ENCODE measurements around the gene CCBE1. TPM values are rescaled to one million over a fixed set of nuclear protein-coding genes. Genes with fewer than 3 reads are reported as not detected.

The CCBE1 gene
- polyA plus RNA-seq, 1 donor from 2014 or later, result 0.19 TPM

DNA sequence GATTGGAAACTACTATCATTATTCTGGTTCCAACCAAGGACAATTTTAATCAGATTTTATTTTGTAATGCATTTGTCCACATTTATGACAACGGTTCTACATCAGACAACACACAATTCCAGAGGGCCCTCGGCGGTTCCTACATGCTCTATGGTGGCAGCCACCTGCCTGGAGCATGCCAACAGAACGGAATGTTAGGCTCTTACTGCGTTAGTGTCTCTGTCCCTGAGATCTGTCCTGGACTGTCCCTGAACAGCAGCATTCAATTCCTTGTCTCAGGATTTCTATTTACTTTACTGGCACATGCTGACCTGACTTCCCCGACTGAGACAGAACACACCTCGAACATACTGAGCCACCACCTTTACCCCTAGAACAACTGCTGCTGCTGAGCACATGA, 117.7 kb downstream of the CCBE1 start:
- no peaks in the 10 kb centered on the region for H3K9me2 ChIP-seq (ENCODE audit: insufficient read depth, low read length)
- H3F3A ChIP-seq (ENCODE audit: insufficient read depth, low read length, poor library complexity, severe bottlenecking), result no peaks in the 10 kb centered on the region
- H3K9me3 ChIP-seq (ENCODE audit: low read length), result no peaks in the 10 kb centered on the region
- no peak overlapping the region for H3K4me2 ChIP-seq (ENCODE audit: low read length)
- no peak overlapping the region for H3K9ac ChIP-seq (ENCODE audit: low read length)
- H3K27ac ChIP-seq (ENCODE audit: low read length), result no peak overlapping the region
- no peak overlapping the region for H2AFZ ChIP-seq (ENCODE audit: low read depth, low read length)
- no peak overlapping the region for H3K4me3 ChIP-seq (ENCODE audit: low read length)
- H3K27me3 ChIP-seq (ENCODE audit: insufficient read depth, low read depth, low read length), result no peaks in the 10 kb centered on the region
- H3K79me2 ChIP-seq (replicated peaks; ENCODE audit: insufficient read depth, low read length), result no peaks in the 10 kb centered on the region
- H3K36me3 ChIP-seq (ENCODE audit: insufficient read depth, low read length), result no peaks in the 10 kb centered on the region
- H4K20me1 ChIP-seq (ENCODE audit: insufficient read depth), result no peaks in the 10 kb centered on the region
- TF ChIP-seq SMC3 (conservative IDR thresholded peaks at IDR 0.05; ENCODE audit: poor library complexity) (no peak), MXI1 (conservative IDR thresholded peaks at IDR 0.05; ENCODE audit: poor library complexity, severe bottlenecking) (no peak), POLR2AphosphoS5 (IDR thresholded peaks at IDR 0.05) (no peak), RAD21 (conservative IDR thresholded peaks at IDR 0.05) (no peak), EZH2 (IDR thresholded peaks at IDR 0.05; ENCODE audit: borderline replicate concordance, insufficient read depth, low read length, poor library complexity, severe bottlenecking) (no peak), EP300 (conservative IDR thresholded peaks at IDR 0.05; ENCODE audit: poor library complexity, severe bottlenecking) (no peak), TAF1 (IDR thresholded peaks at IDR 0.05; ENCODE audit: low read depth) (no peak)

DNA sequence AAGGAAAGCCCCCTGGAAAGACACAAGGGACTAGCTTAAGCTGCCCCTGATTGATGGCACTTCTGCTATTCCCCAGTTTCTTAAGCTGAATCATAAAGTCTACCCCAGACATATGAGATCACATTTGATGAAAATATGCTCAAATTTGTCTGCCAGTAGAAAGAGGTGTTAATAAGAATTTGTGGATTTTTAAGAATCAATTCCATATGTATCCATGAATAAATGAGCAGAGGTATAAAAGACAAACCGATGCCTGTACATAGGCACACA, 119.9 kb downstream of the CCBE1 start:
- H3K27me3 ChIP-seq (ENCODE audit: insufficient read depth, low read depth, low read length), result no peaks in the 10 kb centered on the region
- TF ChIP-seq, protein P1, sequence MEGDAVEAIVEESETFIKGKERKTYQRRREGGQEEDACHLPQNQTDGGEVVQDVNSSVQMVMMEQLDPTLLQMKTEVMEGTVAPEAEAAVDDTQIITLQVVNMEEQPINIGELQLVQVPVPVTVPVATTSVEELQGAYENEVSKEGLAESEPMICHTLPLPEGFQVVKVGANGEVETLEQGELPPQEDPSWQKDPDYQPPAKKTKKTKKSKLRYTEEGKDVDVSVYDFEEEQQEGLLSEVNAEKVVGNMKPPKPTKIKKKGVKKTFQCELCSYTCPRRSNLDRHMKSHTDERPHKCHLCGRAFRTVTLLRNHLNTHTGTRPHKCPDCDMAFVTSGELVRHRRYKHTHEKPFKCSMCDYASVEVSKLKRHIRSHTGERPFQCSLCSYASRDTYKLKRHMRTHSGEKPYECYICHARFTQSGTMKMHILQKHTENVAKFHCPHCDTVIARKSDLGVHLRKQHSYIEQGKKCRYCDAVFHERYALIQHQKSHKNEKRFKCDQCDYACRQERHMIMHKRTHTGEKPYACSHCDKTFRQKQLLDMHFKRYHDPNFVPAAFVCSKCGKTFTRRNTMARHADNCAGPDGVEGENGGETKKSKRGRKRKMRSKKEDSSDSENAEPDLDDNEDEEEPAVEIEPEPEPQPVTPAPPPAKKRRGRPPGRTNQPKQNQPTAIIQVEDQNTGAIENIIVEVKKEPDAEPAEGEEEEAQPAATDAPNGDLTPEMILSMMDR (IDR thresholded peaks at IDR 0.05; ENCODE audit: poor library complexity, severe bottlenecking), result no peak
- TF ChIP-seq TAF1 (IDR thresholded peaks at IDR 0.05; ENCODE audit: low read depth) (no peak), MXI1 (conservative IDR thresholded peaks at IDR 0.05; ENCODE audit: poor library complexity, severe bottlenecking) (no peak), EZH2 (IDR thresholded peaks at IDR 0.05; ENCODE audit: borderline replicate concordance, insufficient read depth, low read length, poor library complexity, severe bottlenecking) (no peak), SMC3 (conservative IDR thresholded peaks at IDR 0.05; ENCODE audit: poor library complexity) (no peak), POLR2AphosphoS5 (IDR thresholded peaks at IDR 0.05) (no peak), EP300 (conservative IDR thresholded peaks at IDR 0.05; ENCODE audit: poor library complexity, severe bottlenecking) (no peak), RAD21 (conservative IDR thresholded peaks at IDR 0.05) (no peak)
- TF ChIP-seq, protein P2, sequence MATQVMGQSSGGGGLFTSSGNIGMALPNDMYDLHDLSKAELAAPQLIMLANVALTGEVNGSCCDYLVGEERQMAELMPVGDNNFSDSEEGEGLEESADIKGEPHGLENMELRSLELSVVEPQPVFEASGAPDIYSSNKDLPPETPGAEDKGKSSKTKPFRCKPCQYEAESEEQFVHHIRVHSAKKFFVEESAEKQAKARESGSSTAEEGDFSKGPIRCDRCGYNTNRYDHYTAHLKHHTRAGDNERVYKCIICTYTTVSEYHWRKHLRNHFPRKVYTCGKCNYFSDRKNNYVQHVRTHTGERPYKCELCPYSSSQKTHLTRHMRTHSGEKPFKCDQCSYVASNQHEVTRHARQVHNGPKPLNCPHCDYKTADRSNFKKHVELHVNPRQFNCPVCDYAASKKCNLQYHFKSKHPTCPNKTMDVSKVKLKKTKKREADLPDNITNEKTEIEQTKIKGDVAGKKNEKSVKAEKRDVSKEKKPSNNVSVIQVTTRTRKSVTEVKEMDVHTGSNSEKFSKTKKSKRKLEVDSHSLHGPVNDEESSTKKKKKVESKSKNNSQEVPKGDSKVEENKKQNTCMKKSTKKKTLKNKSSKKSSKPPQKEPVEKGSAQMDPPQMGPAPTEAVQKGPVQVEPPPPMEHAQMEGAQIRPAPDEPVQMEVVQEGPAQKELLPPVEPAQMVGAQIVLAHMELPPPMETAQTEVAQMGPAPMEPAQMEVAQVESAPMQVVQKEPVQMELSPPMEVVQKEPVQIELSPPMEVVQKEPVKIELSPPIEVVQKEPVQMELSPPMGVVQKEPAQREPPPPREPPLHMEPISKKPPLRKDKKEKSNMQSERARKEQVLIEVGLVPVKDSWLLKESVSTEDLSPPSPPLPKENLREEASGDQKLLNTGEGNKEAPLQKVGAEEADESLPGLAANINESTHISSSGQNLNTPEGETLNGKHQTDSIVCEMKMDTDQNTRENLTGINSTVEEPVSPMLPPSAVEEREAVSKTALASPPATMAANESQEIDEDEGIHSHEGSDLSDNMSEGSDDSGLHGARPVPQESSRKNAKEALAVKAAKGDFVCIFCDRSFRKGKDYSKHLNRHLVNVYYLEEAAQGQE (IDR thresholded peaks at IDR 0.05; ENCODE audit: borderline replicate concordance), result no peak
- H4K20me1 ChIP-seq (ENCODE audit: insufficient read depth), result no peaks in the 10 kb centered on the region
- no peak overlapping the region for H3K9ac ChIP-seq (ENCODE audit: low read length)
- H3K79me2 ChIP-seq (replicated peaks; ENCODE audit: insufficient read depth, low read length), result no peaks in the 10 kb centered on the region
- H3K4me3 ChIP-seq (ENCODE audit: low read length), result no peak overlapping the region
- H3K27ac ChIP-seq (ENCODE audit: low read length), result no peak overlapping the region
- no peaks in the 10 kb centered on the region for H3K9me3 ChIP-seq (ENCODE audit: low read length)
- H3K4me2 ChIP-seq (ENCODE audit: low read length), result no peak overlapping the region
- no peak overlapping the region for H2AFZ ChIP-seq (ENCODE audit: low read depth, low read length)
- H3K9me2 ChIP-seq (ENCODE audit: insufficient read depth, low read length), result no peaks in the 10 kb centered on the region
- no peaks in the 10 kb centered on the region for H3K36me3 ChIP-seq (ENCODE audit: insufficient read depth, low read length)
- H3F3A ChIP-seq (ENCODE audit: insufficient read depth, low read length, poor library complexity, severe bottlenecking), result no peaks in the 10 kb centered on the region
